ENCODE data around the gene BTBD10. TPM values are rescaled to one million over a fixed set of nuclear protein-coding genes. Genes with fewer than 3 reads are reported as not detected.

BTBD10 gene
- total RNA-seq: 10 to 100 TPM; 19.5 to 23.5 TPM
- long read RNA-seq, transcript BTBD10-208 (8 exons, 1,662 nt): major isoform, 13 of 35 reads
- long read RNA-seq, transcript BTBD10-201 (9 exons, 2,504 nt): minor isoform, 12 of 35 reads
- long read RNA-seq, partial matches to known transcripts: 4 of 35 reads
- long read RNA-seq, other reads (novel, unspliced or antisense): 6 of 35 reads

GRCh38 chr11:13462901-13463778 is at the start of gene BTBD10:
TSS of gene BTBD10 (minus strand) at chr11:13463222. CDS start at chr11:13445124, 18,098 bp downstream.
- intact Hi-C loops (cut with DNase I): no loop called here
- peak; percentile 99 to 100 for ATAC-seq
- DNase-seq: peak; percentile 95

DNA sequence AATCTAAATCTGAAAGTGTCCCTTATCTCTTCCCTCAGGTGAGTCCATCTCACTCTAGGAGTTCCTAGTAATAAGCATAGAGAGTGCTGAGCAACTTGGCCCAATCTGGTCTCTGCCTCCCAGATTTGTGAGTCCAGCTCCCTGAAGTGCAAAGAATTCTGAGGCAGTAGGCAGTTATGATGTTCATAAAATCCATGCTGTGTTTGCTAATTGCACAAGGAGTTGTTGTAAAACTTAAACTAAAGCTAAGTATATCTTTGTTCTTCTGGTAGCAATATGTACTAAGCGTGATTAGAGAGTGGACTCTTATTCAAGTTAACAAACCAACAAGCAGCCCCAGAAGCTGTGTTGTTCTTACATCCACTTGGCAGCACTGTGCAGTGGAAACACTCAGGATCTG is 40.4 kb upstream of the BTBD10 start:
- intact Hi-C loops (cut with DNase I): no loop called here
- ATAC-seq: no peak
- no peak for DNase-seq

DNA sequence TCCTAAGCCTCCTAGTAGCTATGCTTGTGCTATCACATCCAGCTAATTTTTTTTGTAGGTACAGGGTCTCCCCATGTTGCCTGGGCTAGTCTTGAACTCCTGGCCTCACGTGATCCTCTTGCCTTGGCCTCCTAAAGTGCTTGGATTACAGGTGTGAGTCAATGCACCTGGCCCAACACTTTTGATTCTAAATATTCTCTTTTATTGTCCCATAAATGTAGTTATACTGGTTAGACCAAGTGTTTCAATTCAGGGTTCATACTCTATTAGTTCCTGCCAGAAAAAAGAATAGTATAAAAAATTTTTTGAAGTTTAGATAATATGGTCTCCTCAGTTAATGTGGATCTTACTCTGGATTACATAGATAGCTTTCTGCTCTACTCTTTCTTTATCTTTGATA is 39.5 kb upstream of the BTBD10 start:
- ATAC-seq (no peak), DNase-seq (no peak)
- intact Hi-C loops (cut with DNase I): no loop called here

GRCh38 chr11:13495929-13496328 is 32.9 kb upstream of the BTBD10 start, which contains the start of gene PTH:
TSS of gene PTH (minus strand) at chr11:13495997. CDS start at chr11:13492855, 3,142 bp downstream.
- intact Hi-C loops (cut with DNase I): no loop called here
- DNase-seq (no peak), ATAC-seq (no peak)

- intact Hi-C loops (cut with DNase I): no loop called here
- no peak for ATAC-seq
Measured at GRCh38 chr11:13494051-13494450, 31.0 kb upstream of the BTBD10 start.

DNA sequence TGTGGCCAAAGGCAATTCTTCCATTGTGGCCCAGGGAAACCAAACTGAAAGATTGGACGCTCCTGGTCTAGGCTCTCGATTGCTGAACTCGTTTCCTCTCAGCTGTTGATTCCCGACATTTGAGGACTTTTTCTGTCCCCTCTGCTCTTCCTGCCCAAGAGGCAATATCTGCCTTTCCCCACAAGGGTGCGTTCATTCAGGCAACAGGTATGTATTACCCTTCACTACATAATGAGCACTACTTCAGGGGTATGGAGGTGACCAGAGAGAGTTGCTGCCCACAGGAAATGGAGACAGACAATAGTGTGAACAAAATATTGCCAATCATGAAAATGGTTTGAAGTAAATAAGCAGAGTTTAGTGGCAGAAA is 24.6 kb upstream of the BTBD10 start:
- ATAC-seq: peak in 1 of 2 donors; percentile 59
- intact Hi-C loops (cut with DNase I): no loop called here
- DNase-seq: no peak

More at GRCh38 chr11:13494051-13494450, 31.0 kb upstream of the BTBD10 start:
- DNase-seq: no peak

GRCh38 chr11:13486926-13487660 is 24.1 kb upstream of the BTBD10 start:
- peak; percentile 53 for DNase-seq
- ATAC-seq: peak; percentile 68 to 86
- intact Hi-C loops (cut with DNase I): no loop called here

DNA sequence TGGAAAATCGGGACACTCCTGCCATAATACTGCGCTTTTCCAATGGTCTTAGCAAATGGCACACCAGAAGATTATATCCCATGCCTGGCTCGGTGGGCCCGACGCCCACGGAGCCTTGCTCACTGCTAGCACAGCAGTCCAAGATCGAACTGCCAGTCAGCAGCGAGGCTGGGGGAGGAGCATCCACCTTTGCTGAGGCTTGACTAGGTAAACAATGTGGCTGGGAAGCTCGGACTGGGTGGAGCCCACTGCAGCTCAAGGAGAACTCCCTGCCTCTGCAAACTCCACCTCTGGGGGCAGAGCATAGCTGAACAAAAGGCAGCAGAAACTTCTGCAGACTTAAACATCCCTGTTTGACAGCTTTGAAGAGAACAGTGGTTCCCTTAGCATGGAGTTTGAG is 17.2 kb upstream of the BTBD10 start:
- no peak for DNase-seq
- no peak for ATAC-seq
- intact Hi-C loops (cut with DNase I): no loop called here

DNA sequence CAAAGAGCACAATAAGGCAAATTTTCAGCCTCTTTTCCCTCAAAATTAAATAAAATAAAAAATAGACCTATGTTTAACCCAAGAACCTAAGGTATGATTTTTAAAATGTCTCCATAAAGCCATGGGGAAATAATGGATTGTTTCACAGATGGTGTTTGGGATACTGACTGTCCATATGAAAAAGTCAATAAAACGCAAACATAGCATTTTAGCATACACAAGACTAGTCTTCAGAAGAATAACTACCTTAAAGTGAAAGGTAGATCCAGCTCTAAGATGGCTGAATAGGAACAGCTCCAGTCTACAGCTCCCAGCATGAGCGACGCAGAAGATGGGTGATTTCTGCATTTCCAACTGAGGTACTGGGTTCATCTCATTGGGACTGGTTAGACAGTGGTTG is 16.7 kb upstream of the BTBD10 start:
- no peak for ATAC-seq
- DNase-seq: no peak
- intact Hi-C loops (cut with DNase I): no loop called here

DNA sequence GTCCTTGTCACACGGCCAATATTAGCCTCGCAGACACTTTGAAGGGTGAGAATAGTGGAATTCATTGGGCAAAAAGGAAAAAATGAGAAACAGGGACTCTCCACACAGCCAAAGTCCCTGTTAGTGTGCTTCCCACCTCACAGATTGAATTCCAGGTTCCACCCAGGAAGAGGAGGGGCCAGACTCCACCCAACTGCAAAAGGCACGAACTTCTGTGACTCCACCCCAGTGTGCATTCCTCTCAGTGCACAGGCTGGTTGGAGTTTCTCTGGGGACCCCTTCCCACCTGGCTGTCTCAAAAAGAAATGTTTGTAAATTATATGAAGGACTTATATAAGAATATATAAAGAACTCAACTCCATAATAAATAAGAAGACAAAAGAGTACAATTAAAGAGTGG is 12.1 kb upstream of the BTBD10 start:
- DNase-seq: no peak
- intact Hi-C loops (cut with DNase I): no loop called here
- ATAC-seq: no peak

GRCh38 chr11:13473013-13473722 is 10.1 kb upstream of the BTBD10 start:
- intact Hi-C loops (cut with DNase I): no loop called here
- no peak for DNase-seq
- peak in 1 of 2 donors; percentile 57 for ATAC-seq

DNA sequence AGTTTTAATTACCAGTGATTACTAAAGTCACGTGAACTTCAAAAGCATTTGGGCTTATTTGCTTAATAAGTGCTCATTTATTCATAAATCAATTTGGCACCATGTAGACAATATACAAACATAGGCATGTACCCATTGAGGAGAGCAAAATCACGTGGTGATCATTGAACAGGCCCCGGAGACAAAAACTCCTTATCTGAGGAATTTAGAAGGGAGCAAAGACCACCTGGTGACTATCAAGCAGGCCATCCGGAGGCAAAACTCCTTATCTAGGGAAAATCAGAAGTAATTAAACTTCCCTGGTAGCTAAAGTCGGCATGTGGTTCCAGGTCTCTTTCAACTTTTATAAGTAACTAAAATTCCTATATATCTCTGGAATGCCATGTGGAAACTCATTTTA is 5.7 kb upstream of the BTBD10 start:
- DNase-seq (no peak), ATAC-seq (no peak)
- intact Hi-C loops (cut with DNase I): no loop called here

DNA sequence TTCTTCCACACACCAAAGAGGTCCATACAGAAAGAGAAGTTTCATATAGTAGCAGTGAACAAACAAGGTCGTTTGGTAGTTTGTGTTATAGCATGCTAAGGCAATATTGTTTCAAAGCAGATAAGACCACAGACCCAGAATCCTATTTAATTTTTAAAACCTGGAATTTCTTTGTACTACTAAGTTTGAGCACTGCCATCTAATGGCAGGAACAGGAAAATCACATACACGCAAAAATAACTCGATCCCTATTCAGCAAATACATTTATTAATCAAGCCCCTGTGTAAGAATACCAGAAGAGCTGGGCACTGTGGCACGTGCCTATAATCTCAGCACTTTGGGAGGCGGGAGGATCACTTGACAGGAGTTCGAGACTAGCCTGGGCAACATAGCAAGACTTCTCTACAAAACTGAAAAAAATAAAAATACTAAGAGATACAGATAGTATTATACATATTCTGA is 2.9 kb upstream of the BTBD10 start:
- no peak for ATAC-seq
- DNase-seq: no peak
- intact Hi-C loops (cut with DNase I): no loop called here

DNA sequence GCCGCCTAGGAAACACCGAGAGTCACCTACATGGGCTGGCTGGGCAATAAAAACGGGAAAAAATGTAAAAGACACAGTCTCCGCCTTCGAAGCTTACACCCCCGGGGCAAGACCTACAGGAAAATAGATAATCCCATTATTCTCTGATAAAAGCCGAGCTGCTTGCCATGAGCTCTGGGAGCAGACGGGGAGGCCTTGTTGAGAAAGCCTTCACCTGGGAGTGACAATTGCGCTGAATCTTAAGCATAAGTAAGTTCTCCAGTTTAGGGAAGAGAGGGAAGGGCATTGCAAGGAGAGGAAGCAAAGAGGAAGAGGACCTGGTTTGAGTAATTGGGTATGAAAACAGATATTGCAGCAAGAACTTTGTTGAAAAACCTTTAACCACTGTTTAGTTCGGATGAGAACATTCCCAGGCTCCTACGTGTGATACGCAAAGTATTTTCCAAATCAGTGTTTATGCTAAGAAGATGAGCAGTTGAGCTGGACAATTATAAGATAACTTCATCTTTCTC is 813 bp upstream of the BTBD10 start:
- DNase-seq (no peak), ATAC-seq (no peak)
- intact Hi-C loops (cut with DNase I): no loop called here

GRCh38 chr11:13462311-13462900 is 616 bp downstream of the BTBD10 start:
- intact Hi-C loops (cut with DNase I): no loop called here
- peak; percentile 75 for DNase-seq
- peak; percentile 68 to 79 for ATAC-seq

DNA sequence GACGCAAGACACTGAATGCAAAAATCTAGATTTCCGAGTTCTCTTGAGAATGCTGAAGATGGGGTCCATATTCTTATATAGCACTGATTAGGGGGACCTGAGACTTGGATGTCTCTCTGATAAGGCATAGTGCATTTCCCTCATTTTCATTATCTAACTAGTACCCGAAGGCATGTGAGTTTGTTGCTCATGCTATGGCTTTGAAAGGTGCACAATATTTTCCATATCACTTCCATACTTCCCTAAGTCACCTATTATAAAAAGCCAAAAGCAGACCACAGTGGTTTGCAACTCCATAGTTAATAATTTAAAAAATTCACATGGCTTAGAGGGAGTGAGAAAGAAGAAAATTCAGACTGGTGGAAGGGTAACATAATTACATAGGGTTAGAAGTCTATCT is 1.7 kb downstream of the BTBD10 start:
- DNase-seq (no peak), ATAC-seq (no peak)
- intact Hi-C loops (cut with DNase I): no loop called here

DNA sequence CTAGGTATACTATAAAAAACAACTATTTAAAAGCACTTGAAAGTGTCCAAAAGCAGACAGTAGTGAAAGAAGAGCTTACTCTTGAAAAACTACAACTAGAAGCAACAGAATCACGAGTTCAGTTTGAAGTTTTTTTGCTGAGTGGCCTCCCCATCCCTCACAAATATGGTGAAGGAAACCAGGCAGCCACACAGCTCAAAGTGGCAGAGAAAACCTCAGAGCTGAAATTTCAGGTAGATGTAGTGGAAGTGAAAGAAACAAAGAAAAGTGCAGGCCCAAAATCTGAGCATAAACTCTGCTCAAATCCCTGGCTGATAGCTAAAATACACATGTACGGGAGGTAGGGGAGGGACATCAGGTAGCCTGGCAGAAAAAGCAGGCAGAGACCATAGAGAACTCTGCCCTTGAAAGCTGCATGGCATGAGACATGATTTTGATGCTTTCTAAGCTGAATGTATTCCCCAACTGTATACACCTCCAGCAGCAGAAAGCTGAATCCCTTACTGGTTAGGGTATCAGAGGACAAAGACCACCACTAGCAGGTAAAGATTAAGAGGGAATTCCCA is 12.1 kb downstream of the BTBD10 start:
- DNase-seq: no peak

DNA sequence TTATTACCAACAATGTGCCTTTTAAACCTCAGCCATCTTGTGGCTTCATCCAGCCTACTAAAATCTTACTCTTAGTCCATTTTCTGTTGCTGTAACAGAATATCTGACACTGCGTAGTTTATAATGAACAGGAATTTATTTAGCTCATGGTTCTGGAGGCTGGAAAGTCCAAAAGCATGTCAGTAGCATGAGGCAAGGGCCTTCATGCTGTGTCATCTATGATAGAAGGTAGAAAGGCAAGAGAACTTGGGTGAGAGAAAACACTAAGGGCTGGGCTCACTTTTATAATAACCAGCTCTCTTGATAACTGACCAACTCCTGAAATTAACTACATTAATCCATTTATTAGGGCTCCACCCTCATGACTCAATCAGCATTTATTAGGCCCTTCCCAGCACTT is 13.5 kb downstream of the BTBD10 start:
- no peak for DNase-seq
- no peak for ATAC-seq
- intact Hi-C loops (cut with DNase I): no loop called here

More for the DNA sequence above, 12.1 kb downstream of the BTBD10 start:
- intact Hi-C loops (cut with DNase I): no loop called here
- no peak for ATAC-seq

Data from left cardiac atrium (tissue), 4 donors.